Measurements from ENCODE around the gene B3GNT9.

B3GNT9 gene

GRCh38 chr16:67184995-67185650 is 34.3 kb upstream of the B3GNT9 start:
- DNase-seq: peak; percentile 89

DNA sequence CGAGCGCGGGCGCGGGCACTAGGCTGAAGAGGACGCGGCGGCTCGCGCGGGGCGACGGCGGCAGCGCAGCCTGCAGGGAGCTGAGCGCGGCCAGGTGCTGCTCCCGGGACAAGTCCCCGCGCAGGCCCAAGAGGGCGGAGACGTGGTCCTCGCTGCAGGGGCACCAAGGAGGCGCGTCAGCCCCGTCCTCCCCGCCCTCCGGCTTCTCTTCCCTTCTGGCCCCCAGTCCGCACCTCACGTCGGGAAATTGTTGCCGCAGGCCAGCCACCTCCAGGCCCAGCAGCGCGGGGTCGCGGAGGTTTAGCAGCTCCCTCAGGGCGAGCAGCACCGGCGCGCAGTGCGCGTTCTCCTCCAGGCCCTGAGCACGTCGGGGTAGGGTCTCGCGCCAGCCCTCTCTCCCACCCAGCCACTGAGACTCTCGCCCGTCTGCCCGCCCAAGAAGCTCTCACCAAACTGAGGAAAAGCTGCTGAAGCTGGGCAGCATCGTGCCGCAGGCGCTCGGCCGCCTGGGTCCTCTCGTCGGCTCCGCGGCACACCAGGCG is 33.7 kb upstream of the B3GNT9 start:
- no peak for DNase-seq

- peak; percentile 96 for DNase-seq
Observed at GRCh38 chr16:67183627-67184452, 33.0 kb upstream of the B3GNT9 start, which contains the start of gene MATCAP1. Gene MATCAP1, minus strand, starts transcription at chr16:67183963. Its CDS starts 3,353 bp downstream, at chr16:67180610.

GRCh38 chr16:67183284-67183626 is 32.5 kb upstream of the B3GNT9 start:
- DNase-seq: no peak

- no peak for DNase-seq
Observed at GRCh38 chr16:67182288-67182687, 31.5 kb upstream of the B3GNT9 start.

- DNase-seq: no peak
Observed at GRCh38 chr16:67181346-67181745, 30.5 kb upstream of the B3GNT9 start.

DNA sequence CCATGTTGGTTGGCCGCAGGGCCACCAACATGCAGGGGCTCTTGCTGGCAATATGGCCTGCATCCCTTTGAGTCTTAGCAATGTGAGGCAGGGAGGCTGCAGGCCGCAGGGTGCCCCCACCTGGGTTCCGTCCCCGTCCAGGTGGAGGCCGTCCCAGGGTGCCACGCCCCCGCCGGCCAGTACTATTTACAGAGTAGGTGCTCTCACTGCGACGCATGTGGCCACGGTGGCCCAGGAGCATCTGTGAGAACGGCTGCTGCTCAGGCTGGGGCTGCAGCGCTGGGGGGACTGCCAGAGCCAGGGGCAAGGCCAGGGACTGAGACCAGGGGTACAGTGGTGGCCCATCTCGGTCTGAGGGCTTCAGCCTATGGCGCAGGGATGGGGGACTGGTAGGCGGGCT is 29.4 kb upstream of the B3GNT9 start:
- no peak for DNase-seq

GRCh38 chr16:67179421-67180080 is 28.8 kb upstream of the B3GNT9 start:
- no peak for DNase-seq

DNA sequence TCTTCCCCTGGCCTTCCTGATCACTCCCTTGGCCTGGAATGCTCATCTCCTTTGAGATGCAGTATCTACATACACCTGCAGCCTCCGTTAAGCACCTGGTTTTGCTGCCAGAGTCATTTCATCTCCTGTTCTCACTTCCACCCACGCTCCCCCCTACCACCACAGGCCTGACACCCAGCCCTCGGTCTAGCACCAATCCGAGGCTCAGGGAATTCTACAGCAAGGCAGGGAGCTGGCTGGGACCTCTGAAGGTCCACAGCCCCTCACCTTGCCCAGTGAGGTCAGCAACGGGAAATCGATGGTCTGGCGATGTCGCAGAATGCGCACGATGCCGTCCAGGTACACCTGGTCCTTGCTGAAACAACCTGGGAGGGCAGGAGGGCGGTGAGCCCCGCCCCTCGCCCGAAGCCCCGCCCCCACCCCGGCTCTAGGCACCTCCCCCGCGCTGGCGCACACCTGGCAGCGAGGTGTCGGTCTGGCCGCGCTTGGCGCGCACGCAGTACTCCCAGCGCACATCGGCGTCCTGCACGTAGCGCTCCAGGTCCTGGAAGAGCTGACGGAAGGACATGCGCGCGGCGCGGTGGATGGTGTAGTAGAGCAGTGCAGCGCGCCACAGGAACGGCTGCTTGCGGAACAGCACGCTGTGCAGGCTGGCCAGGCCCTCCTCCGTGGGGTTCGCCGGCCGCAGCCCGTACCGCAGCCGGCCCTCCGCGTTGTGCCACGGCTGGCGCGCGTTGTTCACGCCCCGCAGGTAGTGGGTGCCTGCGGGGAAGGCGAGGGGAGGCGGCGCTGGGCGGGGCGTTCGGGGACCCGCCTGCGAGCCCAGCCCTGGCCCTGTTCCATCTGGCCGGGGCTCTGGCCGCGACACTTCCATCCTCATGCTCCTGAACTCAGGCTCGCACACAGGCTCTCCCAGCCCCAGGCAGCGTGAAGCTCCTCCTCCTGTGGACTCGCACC is 27.2 kb upstream of the B3GNT9 start:
- peak; percentile 77 for DNase-seq

GRCh38 chr16:67176662-67177061 is 25.9 kb upstream of the B3GNT9 start:
- no peak for DNase-seq

DNA sequence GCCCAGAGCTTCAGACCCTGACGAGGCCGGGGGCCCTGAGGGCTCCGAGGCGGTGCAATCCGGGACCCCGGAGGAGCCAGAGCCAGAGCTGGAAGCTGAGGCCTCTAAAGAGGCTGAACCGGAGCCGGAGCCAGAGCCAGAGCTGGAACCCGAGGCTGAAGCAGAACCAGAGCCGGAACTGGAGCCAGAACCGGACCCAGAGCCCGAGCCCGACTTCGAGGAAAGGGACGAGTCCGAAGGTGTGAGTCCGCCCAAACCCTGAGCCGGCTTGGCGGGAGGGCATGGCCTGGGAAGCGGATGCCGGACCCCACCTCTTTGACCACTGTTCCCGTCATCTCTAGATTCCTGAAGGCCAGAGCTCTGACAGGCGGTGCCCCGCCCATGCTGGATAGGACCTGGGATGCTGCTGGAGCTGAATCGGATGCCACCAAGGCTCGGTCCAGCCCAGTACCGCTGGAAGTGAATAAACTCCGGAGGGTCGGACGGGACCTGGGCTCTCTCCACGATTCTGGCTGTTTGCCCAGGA is 24.0 kb upstream of the B3GNT9 start:
- no peak for DNase-seq

- peak; percentile 76 for DNase-seq
Observed at GRCh38 chr16:67173808-67174705, 23.3 kb upstream of the B3GNT9 start.

DNA sequence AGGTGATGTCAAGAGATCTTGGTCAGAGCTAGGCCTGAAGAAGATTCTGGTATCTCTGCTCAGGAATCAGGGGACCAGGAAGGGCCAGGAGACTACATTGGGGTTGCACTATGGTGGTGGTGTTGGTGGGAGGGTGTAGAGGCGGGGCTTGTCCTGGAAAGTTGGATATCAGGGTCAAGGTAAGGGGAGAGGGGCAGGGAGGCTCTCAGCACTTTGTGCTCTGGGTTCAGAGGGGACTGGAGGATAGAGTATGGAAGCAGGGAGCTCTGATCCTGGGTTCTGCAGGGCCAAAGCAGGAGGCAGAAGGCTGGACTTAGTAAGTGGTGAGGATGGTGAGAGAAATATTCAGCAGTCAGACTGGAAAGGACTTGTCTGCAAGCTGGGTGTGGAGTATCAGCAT is 22.5 kb upstream of the B3GNT9 start:
- DNase-seq: no peak

DNA sequence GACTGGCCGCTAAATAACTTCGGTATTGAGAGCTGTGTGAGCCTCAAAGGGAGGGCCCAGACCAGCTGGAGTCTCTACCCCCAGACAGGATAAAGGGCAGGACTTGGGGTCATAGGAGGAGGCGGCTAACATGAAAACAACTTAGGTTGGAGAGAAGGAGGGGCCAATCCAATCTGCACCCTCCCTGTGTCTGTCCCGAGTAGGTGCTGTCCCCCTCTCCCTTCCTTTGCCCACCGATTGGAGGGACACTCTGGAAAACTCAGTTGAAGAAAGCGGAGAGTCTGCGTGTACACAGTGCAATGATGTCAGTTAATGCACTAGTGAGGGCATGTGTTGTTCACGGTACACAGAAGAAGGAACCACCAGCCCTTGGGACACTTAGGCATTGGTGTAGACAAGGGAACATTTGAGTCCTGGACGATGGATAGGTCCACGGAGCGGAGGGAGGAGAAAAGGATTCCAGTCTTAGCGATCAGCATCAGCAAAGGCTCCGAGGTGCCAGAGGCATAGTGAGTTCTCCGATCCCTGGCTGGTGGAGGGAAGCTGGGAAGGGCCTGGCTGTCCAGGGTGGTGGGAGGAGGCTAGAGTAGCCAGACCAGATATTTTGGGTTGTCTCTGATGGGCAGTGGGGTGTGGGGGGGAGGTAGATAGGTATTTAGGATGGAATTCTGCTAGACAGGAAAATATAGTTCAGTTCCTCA is 20.3 kb upstream of the B3GNT9 start:
- no peak for DNase-seq

DNA sequence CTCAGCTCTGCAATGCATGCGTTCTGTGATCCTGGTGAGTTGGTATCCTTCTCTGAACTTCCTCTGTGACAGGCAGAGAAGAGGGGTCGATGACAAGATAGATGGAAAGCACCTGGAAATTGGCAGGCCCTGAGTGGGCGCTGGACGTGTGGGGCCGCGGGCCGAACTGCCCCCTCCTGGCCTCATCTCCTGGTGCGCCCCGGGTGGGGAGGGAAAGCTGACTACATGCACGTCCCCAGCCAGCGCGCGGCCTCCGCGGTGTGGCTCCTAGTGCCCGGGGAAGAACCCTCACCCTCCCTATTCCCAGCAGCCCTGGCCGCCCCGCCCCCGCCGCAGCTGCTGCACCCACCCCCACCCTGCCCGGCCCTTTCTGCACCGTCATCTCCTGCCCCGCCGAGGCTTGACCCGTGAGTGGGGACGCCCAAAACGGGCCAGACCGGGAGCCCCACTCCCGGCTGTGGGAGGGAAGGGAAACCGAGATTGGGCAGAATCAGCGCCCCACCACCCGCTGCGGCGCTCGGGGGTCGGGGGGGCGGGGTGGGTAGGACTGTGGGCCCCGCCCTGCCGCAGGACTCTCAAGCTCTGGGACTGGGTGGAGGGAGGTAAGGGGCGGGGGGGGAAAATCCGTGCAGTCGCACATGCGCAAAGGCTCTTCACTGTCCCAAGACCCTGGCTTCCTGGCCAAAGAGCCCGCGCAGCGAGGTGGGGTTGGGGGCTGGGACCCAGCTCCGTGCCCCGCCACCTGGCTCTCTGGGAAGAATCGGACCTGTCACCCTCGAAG is 19.6 kb upstream of the B3GNT9 start, which contains the start of gene NOL3:
NOL3 (plus strand) TSS at position 371 of the 781 bp plus-strand sequence.
- peak; percentile 35 for DNase-seq

GRCh38 chr16:67169642-67170167 is 18.9 kb upstream of the B3GNT9 start:
- DNase-seq: peak; percentile 67

GRCh38 chr16:67169011-67169451 is 18.2 kb upstream of the B3GNT9 start:
- DNase-seq: no peak

GRCh38 chr16:67167588-67167987 is 16.8 kb upstream of the B3GNT9 start:
- no peak for DNase-seq

DNA sequence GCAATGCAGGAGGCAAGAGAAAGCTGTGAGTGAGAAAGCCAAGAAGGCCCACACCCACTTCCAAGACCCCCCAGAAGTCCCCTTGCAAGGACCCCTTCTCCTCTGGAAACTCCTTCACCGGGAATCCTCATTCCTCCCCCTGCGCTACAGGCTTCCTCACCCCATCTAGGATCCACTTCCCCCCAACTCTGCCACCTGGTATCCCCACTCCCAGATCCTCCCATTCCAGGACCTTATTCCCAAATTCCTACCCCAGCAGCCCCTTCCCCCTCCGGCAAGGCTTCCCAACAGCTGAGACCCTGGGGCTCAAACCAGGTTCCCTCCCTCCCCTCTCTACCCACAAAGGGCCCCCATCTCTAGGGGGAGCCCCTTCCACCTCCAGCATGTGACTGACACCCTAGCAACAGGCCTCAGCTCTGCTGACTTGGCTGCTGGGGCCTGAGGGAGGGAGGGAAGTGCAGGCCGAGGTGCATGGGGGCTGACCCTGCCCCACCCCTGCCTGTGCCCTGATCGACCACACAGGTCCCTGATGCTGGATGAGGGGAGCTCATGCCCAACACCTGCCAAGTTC is 15.9 kb upstream of the B3GNT9 start:
- DNase-seq: no peak
